Fibroblast of skin of scalp (primary cell): ENCODE measurements around the gene CMTM5.
"Not testable (repeated sequence)": the region's sequence is repeated elsewhere in the genome, so short reads cannot be mapped to it uniquely, and the experiment has no call there.

Experiments used
- DNase-seq: peaks from one replicate; pipeline ENCODE4 v3.0.0-alpha.2; 2013

Gene CMTM5

GRCh38 chr14:23415821-23416778 is 39.3 kb downstream of the CMTM5 start:
- no peak for DNase-seq

GRCh38 chr14:23416801-23417200 is 40.0 kb downstream of the CMTM5 start:
- DNase-seq: no peak

GRCh38 chr14:23417269-23417668 is 40.4 kb downstream of the CMTM5 start:
- DNase-seq: not testable (repeated sequence)

- DNase-seq: no peak
Observed at GRCh38 chr14:23418021-23418420, 41.2 kb downstream of the CMTM5 start.

GRCh38 chr14:23419646-23420045 is 42.8 kb downstream of the CMTM5 start:
- DNase-seq: not testable (repeated sequence)

GRCh38 chr14:23421594-23421993 is 44.7 kb downstream of the CMTM5 start:
- no peak for DNase-seq

- no peak for DNase-seq
Observed at GRCh38 chr14:23423657-23424056, 46.8 kb downstream of the CMTM5 start.

- no peak for DNase-seq
Observed at GRCh38 chr14:23425169-23425568, 48.3 kb downstream of the CMTM5 start.

GRCh38 chr14:23425798-23426197 is 49.0 kb downstream of the CMTM5 start:
- not testable (repeated sequence) for DNase-seq

GRCh38 chr14:23428686-23429495 is 52.0 kb downstream of the CMTM5 start:
- DNase-seq: no peak
